ENCODE results near the gene PLAGL1.

DNA sequence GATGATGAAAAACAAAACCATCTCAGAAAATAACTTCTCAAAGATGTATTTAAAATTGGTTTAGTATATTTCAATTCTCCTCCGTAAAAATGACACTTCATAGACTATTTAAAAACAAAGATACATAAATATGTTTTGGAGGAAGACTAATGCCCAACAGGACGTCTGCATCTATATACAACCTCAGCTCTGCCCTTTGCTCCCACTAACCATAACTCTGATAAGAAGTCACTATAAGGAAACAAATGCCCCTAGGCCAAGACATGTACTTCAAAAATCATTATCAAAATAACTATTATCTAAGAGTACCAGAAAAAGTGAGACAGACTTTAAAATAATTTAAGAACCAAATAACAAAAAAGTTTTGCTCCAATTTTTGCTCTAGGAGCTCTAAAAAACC is 23.4 kb downstream of the PLAGL1 start:
- TF ChIP-seq, protein P1, sequence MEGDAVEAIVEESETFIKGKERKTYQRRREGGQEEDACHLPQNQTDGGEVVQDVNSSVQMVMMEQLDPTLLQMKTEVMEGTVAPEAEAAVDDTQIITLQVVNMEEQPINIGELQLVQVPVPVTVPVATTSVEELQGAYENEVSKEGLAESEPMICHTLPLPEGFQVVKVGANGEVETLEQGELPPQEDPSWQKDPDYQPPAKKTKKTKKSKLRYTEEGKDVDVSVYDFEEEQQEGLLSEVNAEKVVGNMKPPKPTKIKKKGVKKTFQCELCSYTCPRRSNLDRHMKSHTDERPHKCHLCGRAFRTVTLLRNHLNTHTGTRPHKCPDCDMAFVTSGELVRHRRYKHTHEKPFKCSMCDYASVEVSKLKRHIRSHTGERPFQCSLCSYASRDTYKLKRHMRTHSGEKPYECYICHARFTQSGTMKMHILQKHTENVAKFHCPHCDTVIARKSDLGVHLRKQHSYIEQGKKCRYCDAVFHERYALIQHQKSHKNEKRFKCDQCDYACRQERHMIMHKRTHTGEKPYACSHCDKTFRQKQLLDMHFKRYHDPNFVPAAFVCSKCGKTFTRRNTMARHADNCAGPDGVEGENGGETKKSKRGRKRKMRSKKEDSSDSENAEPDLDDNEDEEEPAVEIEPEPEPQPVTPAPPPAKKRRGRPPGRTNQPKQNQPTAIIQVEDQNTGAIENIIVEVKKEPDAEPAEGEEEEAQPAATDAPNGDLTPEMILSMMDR (IDR thresholded peaks at IDR 0.05; ENCODE audit: low read length), result no peak
- no peak for TF ChIP-seq EZH2 (IDR thresholded peaks at IDR 0.05; ENCODE audit: borderline replicate concordance, low read length)
